Measurements from ENCODE around the gene CMA1.

DNA sequence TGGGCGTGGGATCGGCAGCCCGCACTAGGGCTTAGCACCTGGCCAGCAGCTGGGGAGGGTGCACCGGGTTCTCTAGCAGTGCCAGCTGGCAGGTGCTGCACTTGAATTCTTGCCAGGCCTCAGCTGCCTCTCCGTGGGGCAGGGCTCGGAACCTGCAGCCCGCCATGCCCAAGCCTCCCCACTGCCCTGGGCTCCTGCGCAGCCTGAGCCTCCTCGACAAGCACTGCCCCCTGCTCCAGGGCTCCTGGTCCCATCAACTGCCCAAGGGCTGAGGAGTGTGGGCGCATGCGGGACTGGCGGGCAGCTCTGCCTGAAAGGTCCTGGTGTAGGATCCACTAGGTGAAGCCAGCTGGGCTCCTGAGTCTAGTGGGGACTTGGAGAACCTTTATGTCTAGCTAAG lies 34.9 kb downstream of the CMA1 start:
- no peak for TF ChIP-seq CTCF (IDR thresholded peaks at IDR 0.05; ENCODE audit: borderline replicate concordance, extremely low read depth, low read length, poor library complexity, severe bottlenecking)
- TF ChIP-seq EZH2 (IDR thresholded peaks at IDR 0.05; ENCODE audit: borderline replicate concordance, low read depth, low read length, severe bottlenecking) = no peak

Data from DND-41 (cell line).